ENCODE measurements around the gene PLXNA1.

The PLXNA1 gene

DNA sequence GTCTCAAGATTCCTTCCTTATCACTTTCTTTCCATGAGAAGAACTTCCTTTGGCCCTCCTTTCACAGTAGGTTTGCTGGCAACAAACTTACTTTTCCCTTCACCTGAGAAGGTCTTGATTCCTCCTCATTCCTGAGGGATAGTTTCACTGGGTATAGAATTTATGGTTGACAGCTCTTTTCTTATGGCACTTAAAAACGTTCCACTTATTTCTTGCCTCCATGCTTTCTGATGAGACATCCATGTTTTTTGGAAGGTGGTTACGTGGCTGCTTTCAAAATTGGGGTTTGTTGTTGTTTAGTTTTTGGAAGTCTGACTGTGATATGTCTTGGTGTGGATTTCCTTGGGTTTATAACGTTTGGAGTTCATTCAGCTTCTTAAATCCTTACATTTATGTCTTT, 8.2 kb upstream of the PLXNA1 start:
- TF ChIP-seq ZFX (IDR thresholded peaks at IDR 0.05; ENCODE audit: borderline replicate concordance), result no peak
- TF ChIP-seq, protein P1, sequence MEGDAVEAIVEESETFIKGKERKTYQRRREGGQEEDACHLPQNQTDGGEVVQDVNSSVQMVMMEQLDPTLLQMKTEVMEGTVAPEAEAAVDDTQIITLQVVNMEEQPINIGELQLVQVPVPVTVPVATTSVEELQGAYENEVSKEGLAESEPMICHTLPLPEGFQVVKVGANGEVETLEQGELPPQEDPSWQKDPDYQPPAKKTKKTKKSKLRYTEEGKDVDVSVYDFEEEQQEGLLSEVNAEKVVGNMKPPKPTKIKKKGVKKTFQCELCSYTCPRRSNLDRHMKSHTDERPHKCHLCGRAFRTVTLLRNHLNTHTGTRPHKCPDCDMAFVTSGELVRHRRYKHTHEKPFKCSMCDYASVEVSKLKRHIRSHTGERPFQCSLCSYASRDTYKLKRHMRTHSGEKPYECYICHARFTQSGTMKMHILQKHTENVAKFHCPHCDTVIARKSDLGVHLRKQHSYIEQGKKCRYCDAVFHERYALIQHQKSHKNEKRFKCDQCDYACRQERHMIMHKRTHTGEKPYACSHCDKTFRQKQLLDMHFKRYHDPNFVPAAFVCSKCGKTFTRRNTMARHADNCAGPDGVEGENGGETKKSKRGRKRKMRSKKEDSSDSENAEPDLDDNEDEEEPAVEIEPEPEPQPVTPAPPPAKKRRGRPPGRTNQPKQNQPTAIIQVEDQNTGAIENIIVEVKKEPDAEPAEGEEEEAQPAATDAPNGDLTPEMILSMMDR (IDR thresholded peaks at IDR 0.05), result no peak
- no peak overlapping the region for H3K27ac ChIP-seq

DNA sequence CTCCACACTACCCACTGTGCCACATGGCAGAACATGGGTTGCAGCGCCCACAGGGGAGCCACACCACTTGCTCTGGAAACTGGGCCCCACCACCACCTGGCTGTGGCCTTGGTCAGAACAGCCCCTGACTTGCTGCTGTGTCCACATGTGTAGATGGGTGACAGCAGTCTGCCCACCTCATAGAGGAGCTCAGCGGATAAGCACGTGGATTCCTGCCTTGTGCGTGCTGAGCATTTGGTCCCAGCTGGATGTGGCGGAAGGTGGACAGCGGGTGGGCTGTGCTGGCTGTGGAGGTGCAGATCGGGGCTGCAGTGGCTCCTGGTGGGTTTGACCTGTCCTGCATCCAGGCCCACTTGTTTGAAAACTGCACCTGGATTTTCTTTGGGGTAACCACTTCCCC, 6.0 kb upstream of the PLXNA1 start:
- no peak overlapping the region for H3K27ac ChIP-seq
- TF ChIP-seq ZFX (IDR thresholded peaks at IDR 0.05; ENCODE audit: borderline replicate concordance), result no peak
- TF ChIP-seq, protein P1 (IDR thresholded peaks at IDR 0.05), result no peak

DNA sequence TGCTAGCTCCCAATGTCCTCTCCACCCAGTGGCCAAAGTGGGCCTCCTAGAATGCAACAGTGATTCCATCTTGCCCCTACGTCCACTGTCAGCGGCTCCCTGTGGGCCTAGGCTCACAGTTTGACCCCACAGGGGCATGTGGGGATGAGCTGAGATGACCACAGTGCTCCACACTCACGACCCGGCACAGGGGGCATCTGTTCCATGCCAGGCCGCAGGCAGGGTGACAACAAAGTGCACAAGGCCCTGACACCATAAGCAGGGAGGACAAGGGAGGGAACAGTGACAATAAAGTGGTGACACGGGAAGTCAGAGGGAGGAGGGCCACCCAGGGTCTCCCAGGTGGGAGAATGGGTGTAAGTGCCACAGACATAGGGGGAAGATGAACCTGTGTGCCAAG, 5.1 kb upstream of the PLXNA1 start:
- no peak for TF ChIP-seq ZFX (IDR thresholded peaks at IDR 0.05; ENCODE audit: borderline replicate concordance)
- TF ChIP-seq, protein P1 (IDR thresholded peaks at IDR 0.05), result no peak
- no peak overlapping the region for H3K27ac ChIP-seq

DNA sequence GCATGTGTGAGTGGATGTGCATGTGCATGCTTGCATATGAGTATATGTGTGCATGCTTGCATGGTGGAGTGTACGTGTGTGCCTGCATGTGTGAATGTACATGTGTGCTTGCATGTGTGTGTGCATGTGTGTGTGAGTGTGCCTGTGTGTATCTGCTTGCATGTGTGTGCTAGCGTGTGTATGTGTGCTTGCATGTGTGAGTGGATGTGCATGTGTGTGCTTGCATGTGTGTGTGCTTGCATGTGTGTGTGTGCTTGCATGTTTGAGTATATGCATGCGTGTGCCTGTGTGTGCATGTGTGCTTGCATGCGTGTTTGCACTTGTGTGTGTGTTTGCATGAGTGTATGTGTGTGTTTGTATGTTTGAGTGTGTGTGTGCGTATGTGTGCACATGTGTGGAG, 4.6 kb upstream of the PLXNA1 start:
- TF ChIP-seq, protein P1 (IDR thresholded peaks at IDR 0.05), result no peak
- TF ChIP-seq ZFX (IDR thresholded peaks at IDR 0.05; ENCODE audit: borderline replicate concordance), result no peak

DNA sequence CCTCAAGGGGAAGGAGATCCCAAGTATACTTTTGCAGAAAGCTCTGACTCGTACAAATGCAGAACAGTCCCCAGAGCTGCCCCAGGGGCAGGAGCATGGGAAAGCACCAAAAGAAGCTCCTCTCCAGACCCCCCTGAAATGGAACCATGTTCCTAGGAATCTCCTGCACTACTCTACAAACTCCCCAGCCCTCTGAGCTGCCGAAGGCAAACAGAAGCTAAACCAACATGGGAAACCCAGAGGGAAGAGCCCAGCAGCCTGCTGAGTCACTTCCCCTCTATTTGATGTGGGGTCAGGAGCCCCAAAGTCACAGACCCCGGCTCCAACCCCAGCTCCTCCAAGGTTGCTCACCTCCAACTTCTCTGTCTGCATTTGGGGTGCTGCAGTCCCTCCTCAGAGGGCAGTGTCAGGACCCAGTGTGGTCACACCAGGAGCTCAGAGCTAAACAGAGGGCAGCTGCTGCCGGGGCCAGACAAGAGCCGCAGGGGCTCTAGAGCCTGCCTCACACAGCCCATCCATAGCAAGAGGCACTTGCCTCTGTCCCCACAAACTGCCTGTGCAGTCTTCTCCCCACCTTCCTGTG, 3.8 kb upstream of the PLXNA1 start:
- no peak overlapping the region for H3K27ac ChIP-seq
- TF ChIP-seq, protein P1 (IDR thresholded peaks at IDR 0.05), result no peak
- TF ChIP-seq ZFX (IDR thresholded peaks at IDR 0.05; ENCODE audit: borderline replicate concordance), result no peak

More for the DNA sequence above, 4.6 kb upstream of the PLXNA1 start:
- H3K27ac ChIP-seq, result no peak overlapping the region

DNA sequence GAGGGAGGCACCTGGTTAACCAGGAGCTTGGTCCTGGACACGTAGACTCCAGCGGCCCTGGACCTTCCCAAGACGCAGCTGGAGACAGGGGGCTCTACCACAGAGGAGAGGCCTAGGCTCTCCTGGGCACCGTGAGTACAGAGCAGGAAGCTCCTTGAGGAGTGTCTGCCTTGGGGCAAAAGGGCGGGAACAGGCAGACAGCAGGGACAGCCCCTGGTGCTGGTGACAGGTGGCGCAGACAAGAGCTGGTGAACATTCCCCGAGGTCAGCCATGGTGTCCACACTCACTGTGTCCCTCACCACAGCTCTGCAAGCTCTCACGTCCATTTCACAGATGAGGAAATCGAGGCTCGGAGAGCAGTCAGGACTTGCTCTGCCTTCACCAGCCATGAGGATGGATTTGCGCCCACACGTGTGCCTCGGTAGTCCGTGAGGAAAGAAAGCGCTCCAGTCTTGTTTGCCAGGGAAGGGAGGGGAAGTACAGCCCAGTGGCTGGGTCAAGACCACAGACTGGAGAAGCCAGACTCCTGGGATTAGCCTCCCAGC, 2.6 kb upstream of the PLXNA1 start:
- no peak overlapping the region for H3K27ac ChIP-seq
- TF ChIP-seq ZFX (IDR thresholded peaks at IDR 0.05; ENCODE audit: borderline replicate concordance), result no peak
- TF ChIP-seq, protein P1 (IDR thresholded peaks at IDR 0.05), result no peak

DNA sequence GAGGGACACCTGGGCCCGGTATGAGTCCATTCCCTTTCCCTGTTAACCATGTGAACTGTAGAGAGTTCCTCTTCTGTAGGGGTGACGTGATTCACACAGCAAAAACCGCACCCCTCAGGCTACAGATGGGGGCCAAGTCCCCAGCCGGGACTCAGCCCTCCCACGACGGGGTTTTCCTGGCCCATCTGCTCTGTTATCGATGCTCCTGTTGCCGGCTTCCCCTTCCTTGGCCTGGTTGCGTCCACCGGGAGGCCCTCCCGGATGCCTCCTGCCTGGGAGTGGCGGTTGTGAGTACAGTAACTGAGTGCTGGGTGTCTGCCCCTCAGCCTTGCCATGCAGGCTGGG, 817 bp upstream of the PLXNA1 start:
- no peak overlapping the region for H3K27ac ChIP-seq
- TF ChIP-seq, protein P1 (IDR thresholded peaks at IDR 0.05), result no peak

Data from 22Rv1 (cell line).